Endothelial cell (in vitro differentiated cells): Measurements from ENCODE around the gene COL4A1. TPM values are rescaled to one million over a fixed set of nuclear protein-coding genes. Genes with fewer than 3 reads are reported as not detected.

Experiments
- DNase-seq: peaks from one replicate; pipeline ENCODE4 v3.0.0; 2021; ENCODE audit warnings: low spot score
- H3K27ac Mint-ChIP-seq: one replicate; pipeline ENCODE4 v1.8.0; 2021; ENCODE audit warnings: mixed read lengths, inconsistent platforms; ENCODE audit not compliant: unreplicated experiment
- H3K27me3 Mint-ChIP-seq: one replicate; pipeline ENCODE4 v1.8.0; 2021; ENCODE audit warnings: mild to moderate bottlenecking, moderate library complexity, mixed read lengths, inconsistent platforms; ENCODE audit not compliant: unreplicated experiment
- H3K36me3 Mint-ChIP-seq: one replicate; pipeline ENCODE4 v1.8.0; 2021; ENCODE audit warnings: mild to moderate bottlenecking, low read depth, mixed read lengths, inconsistent platforms; ENCODE audit not compliant: unreplicated experiment
- H3K4me1 Mint-ChIP-seq: one replicate; pipeline ENCODE4 v1.8.0; 2021; ENCODE audit warnings: mild to moderate bottlenecking, mixed read lengths, inconsistent platforms; ENCODE audit not compliant: unreplicated experiment
- H3K4me3 Mint-ChIP-seq: one replicate; pipeline ENCODE4 v1.8.0; 2021; ENCODE audit warnings: mild to moderate bottlenecking, mixed read lengths, inconsistent platforms; ENCODE audit not compliant: unreplicated experiment
- H3K9me3 Mint-ChIP-seq: one replicate; pipeline ENCODE4 v1.8.0; 2021; ENCODE audit warnings: mixed read lengths, inconsistent platforms; ENCODE audit not compliant: unreplicated experiment
- total RNA-seq: library from RNA; stranded (reverse); fragmentation: NEBNext Ultra II Directional; extraction: Animal tissue kit (Norgen Biotek cat#: 25700); gene quantifications from one replicate; pipeline ENCODE4 v1.2.1, GENCODE V29; 2021; ENCODE audit not compliant: unreplicated experiment
- TF ChIP-seq, protein P1 (sequence below): fragments of 200-600 bp; sonication (generic); IDR thresholded peaks from one replicate; pipeline ENCODE4 v1.5.0; 2021; ENCODE audit warnings: antibody characterized with exemption; ENCODE audit not compliant: unreplicated experiment

Gene COL4A1
- total RNA-seq, 1 donor from 2014 or later, result 2,720 TPM

DNA sequence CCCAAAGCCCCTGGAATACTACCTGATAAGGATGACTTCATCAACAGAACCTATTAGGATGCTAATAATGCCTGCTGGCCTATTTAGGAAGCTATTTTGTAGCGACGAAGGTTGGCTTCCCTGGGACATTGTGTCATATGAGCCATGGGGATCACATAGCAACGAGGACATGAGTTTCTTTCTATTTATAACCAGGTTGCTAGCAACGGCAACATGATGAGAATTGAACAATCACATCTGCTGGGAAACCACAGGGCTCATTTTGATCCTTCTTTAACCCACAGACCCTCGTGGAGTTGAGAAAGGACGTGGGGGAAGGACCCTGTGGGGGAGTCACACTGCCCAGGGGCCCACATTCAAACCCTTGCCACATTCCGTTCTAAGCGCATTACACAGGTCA lies 172.2 kb downstream of the COL4A1 start:
- no peak overlapping the region for H3K4me3 Mint-ChIP-seq
- no peak for DNase-seq
- no peaks in the 10 kb centered on the region for H3K36me3 Mint-ChIP-seq
- peaks cover 34% of the 10 kb centered on the region for H3K4me1 Mint-ChIP-seq
- no peak overlapping the region for H3K27ac Mint-ChIP-seq
- TF ChIP-seq, protein P1, sequence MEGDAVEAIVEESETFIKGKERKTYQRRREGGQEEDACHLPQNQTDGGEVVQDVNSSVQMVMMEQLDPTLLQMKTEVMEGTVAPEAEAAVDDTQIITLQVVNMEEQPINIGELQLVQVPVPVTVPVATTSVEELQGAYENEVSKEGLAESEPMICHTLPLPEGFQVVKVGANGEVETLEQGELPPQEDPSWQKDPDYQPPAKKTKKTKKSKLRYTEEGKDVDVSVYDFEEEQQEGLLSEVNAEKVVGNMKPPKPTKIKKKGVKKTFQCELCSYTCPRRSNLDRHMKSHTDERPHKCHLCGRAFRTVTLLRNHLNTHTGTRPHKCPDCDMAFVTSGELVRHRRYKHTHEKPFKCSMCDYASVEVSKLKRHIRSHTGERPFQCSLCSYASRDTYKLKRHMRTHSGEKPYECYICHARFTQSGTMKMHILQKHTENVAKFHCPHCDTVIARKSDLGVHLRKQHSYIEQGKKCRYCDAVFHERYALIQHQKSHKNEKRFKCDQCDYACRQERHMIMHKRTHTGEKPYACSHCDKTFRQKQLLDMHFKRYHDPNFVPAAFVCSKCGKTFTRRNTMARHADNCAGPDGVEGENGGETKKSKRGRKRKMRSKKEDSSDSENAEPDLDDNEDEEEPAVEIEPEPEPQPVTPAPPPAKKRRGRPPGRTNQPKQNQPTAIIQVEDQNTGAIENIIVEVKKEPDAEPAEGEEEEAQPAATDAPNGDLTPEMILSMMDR, result no peak
- peaks cover 9% of the 10 kb centered on the region for H3K27me3 Mint-ChIP-seq
- H3K9me3 Mint-ChIP-seq, result no peaks in the 10 kb centered on the region

DNA sequence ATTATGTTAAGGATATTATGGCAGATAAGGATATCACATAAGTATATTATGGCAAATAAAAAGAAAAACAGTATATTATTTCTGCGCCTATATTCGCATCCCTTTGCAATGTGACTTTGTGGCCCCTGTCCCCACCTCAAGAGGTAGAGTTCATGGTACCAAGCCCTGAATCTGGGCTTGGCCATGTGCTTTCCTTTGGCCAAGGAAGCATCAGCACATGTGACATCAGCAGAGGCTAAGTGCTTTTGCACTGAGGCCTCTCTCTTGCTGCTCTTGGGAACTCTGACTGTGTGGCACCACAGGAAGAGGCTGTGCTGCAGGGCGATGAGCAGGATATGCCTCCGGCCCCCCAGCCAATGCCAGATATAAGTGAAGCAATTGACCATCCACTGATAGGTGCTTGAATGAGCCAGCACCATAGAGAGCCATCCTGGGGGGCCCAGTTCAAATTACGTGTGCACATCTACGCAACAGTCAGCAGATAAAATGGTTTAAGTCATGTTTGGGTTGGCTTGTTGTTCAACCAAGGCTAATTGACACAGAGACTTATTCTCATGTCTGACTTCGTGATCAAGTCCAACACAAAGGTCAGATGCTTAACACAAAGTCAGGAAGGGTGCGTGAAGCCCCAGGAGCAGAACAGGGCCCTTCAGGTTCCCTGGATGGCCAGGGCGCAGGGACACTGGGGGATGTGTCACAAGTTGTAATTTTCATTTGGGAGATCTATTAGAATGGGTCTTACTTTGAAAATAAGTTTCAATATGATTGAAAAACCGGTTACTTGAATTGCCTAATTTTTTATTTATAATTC lies 173.3 kb downstream of the COL4A1 start:
- Mint-ChIP-seq H3K27me3 (peaks cover 8% of the 10 kb centered on the region), H3K9me3 (no peaks in the 10 kb centered on the region), H3K4me1 (peaks cover 32% of the 10 kb centered on the region), H3K4me3 (no peak overlapping the region), H3K36me3 (no peaks in the 10 kb centered on the region), H3K27ac (no peak overlapping the region)
- TF ChIP-seq, protein P1, result no peak
- no peak for DNase-seq

DNA sequence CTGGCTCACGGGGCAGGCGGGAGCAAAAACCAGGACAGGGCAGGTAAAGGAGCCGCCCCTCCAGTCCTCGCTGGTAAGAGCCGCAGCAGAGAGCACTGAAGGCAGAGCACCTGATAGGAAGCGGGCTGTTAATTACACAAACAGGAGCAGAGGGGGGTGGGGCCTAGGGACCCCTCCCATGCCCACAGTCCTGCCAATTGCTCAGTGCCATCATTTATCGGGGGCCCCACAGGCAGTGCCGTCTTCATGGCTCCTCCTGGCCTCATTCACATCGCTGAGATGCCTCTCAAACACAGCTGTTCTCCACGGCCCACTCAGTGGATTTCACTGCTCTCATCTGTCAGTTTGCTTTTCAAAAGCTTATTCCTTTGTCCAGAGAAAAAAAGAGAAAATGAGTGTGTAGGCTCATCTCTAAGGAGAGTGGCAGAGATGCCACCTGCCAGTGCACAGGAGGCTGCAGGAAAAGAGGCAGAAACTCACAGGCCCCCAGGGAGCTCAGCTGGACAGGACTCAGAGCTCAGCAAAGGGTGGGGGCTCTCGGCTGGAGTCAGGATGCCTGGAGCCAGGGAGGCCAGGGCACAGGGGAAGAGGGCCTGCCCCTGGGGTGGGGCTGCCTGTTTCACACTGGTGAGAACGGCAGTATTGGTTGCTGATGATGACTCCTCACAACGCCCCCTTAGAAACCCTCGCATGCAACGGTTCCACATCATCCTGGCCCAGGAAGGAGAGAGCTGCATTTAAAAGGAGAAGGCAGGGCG lies 174.6 kb downstream of the COL4A1 start:
- Mint-ChIP-seq H3K4me3 (no peak overlapping the region), H3K36me3 (no peaks in the 10 kb centered on the region), H3K9me3 (no peaks in the 10 kb centered on the region), H3K27me3 (peaks cover 8% of the 10 kb centered on the region), H3K27ac (no peak overlapping the region), H3K4me1 (peaks cover 36% of the 10 kb centered on the region)
- TF ChIP-seq, protein P1, result no peak
- no peak for DNase-seq

DNA sequence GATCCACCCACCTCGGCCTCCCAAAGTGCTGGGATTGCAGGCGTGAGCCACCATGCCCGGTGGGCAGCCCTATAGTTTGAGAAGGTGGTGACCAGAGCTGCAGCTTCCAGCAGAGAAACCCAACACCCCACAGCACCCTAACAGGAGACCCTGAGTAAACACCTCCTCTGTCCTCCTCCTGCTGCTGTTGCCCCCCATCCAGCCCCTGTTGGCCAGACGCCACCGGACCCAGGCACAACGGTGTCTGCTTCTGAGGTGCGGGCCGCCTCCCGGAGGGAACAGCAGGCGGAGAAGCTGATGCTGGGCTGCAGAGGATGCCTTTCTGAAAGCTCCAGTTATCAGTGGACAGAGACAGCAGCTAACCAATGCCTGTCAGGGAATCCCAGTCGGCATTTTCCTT lies 175.5 kb downstream of the COL4A1 start:
- TF ChIP-seq, protein P1, result no peak
- H3K4me1 Mint-ChIP-seq, result peaks cover 44% of the 10 kb centered on the region
- peaks cover 5% of the 10 kb centered on the region for H3K36me3 Mint-ChIP-seq
- no peak overlapping the region for H3K27ac Mint-ChIP-seq
- H3K4me3 Mint-ChIP-seq, result no peak overlapping the region
- no peaks in the 10 kb centered on the region for H3K9me3 Mint-ChIP-seq
- peaks cover 6% of the 10 kb centered on the region for H3K27me3 Mint-ChIP-seq
- DNase-seq, result peak; percentile 3

DNA sequence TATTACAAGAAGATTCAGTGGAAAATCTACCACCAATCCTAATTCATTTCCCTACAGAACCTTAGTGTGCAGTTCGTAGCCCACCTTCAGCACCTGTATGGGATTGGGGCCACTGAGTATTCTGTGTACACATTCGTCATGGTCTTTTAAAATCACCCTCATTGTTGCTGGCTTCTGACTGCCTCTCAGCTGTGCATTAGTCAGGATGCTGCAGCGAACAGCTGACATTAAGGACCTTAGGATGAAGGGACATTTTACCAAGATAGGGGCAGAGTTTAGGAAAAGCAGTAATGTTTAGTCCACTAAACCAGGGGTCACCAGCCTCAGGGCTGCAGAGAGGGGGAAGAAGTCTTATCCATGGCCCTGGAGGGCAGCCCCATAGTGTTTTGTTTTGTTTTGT lies 176.5 kb downstream of the COL4A1 start:
- H3K4me1 Mint-ChIP-seq, result peaks cover 53% of the 10 kb centered on the region

More for the DNA sequence above, 176.5 kb downstream of the COL4A1 start:
- TF ChIP-seq, protein P1, result no peak
- H3K27ac Mint-ChIP-seq, result peak overlapping the region; percentile 5
- H3K9me3 Mint-ChIP-seq, result no peaks in the 10 kb centered on the region
- peaks cover 5% of the 10 kb centered on the region for H3K36me3 Mint-ChIP-seq
- H3K4me3 Mint-ChIP-seq, result peak overlapping the region; percentile 59
- peak; percentile 0 for DNase-seq
- peaks cover 4% of the 10 kb centered on the region for H3K27me3 Mint-ChIP-seq
